ENCODE data around the gene CAPN5. TPM values are rescaled to one million over a fixed set of nuclear protein-coding genes. Genes with fewer than 3 reads are reported as not detected.

The CAPN5 gene
- total and polyA plus RNA-seq, 2 experiments from 2014 or later = 10.2 to 32.2 TPM

GRCh38 chr11:77083566-77084245, 16.9 kb downstream of the CAPN5 start:
- no peaks in the 10 kb centered on the region for H3K9me2 ChIP-seq (ENCODE audit: insufficient read depth)
- DNase-seq (ENCODE audit: low spot score) (no peak), ATAC-seq (no peak)
- H2AFZ ChIP-seq = no peak overlapping the region
- peaks cover 6% of the 10 kb centered on the region; the same call in 1 of the 3 replicates for H3K4me1 Mint-ChIP-seq
- no peak overlapping the region for H3K4me2 ChIP-seq
- H3K36me3 ChIP-seq (ENCODE audit: insufficient read depth) = no peaks in the 10 kb centered on the region
- H3K36me3 Mint-ChIP-seq (ENCODE audit: low read depth) = no peaks in the 10 kb centered on the region
- H4K20me1 ChIP-seq (replicated peaks; ENCODE audit: insufficient read depth) = no peaks in the 10 kb centered on the region
- no peak overlapping the region for H3K27ac Mint-ChIP-seq
- H3K27me3 Mint-ChIP-seq (ENCODE audit: insufficient read depth, low read depth, poor library complexity) = peaks cover 7% of the 10 kb centered on the region
- H3K27me3 ChIP-seq (ENCODE audit: insufficient read depth) = no peaks in the 10 kb centered on the region
- H3F3A ChIP-seq (replicated peaks; ENCODE audit: low read depth) = no peaks in the 10 kb centered on the region
- no peak overlapping the region for H3K4me3 Mint-ChIP-seq
- H3K4me1 ChIP-seq (ENCODE audit: insufficient read depth) = no peaks in the 10 kb centered on the region
- no peaks in the 10 kb centered on the region; the same call in 2 of the 3 replicates for H3K9me3 Mint-ChIP-seq
- TF ChIP-seq ZNF462 (CRISPR knock-in tag; IDR thresholded peaks at IDR 0.05) = no peak
- TF ChIP-seq NANOG (IDR thresholded peaks at IDR 0.05; ENCODE audit: borderline replicate concordance) = no peak
- no peak for TF ChIP-seq ZNF331 (CRISPR knock-in tag; IDR thresholded peaks at IDR 0.05; ENCODE audit: low read depth)
- no peak for TF ChIP-seq CTCF (conservative IDR thresholded peaks at IDR 0.05; ENCODE audit: low read depth in 2 of 2)
- no peak overlapping the region for H3K4me3 ChIP-seq
- peaks cover 12% of the 10 kb centered on the region; the same call in 1 of the 2 replicates for H3K79me2 ChIP-seq (replicated peaks; ENCODE audit: insufficient read depth)
- H3K27ac ChIP-seq (ENCODE audit: low read depth) = no peak overlapping the region

Measured in GM23338 (cell line).